Hepatocyte (in vitro differentiated cells): ENCODE measurements around the gene TPX2.

Experiments used
- EZH2 ChIP-seq: fragments of 200-600 bp; sonication (generic); IDR thresholded peaks from 2 replicates; pipeline ENCODE4 v1.6.1; 2016; ENCODE audit warnings: antibody characterized with exemption, mild to moderate bottlenecking, borderline replicate concordance
- EZH2phosphoT487 ChIP-seq: fragments of 200-600 bp; sonication (generic); IDR thresholded peaks from one replicate; pipeline ENCODE4 v1.6.1; 2018; ENCODE audit warnings: antibody characterized with exemption, mild to moderate bottlenecking, low read depth, moderate library complexity; ENCODE audit not compliant: unreplicated experiment, severe bottlenecking
- TF ChIP-seq, protein P1 (sequence below): fragments of 200-600 bp; sonication (generic); IDR thresholded peaks from 2 replicates; pipeline ENCODE4 v1.5.1; 2016; ENCODE audit warnings: antibody characterized with exemption, mild to moderate bottlenecking; ENCODE audit not compliant: poor library complexity

DNA sequence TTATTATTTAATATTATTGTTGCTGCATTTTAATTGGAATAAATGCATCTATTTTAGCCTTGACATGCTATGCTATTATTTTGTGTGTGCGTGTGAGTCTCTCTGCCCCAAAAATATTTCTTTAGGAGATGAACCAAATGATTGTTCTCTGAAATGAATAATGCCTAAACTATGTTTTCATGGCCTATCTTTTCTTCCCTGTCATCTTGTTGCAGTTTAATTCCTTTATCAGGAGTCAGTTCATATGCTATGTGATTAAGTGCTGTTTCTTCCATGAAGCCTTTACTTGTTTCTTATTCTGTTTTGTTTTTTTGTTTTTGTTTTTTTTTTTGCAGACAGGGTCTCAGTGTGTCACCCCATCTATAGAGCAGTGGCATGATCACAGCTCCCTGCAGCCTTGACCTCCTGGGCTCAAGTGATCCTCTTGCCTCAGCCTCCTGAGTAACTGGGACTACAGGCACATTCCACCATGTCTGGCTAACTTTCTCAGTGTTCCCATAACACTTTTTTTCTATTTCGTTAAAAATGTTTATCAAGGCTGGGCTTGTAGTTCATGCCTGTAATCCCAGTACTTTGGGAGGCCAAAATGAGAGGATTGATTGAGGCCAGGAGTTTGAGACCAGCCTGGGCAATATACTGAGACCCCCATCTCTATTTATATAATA is 25.7 kb downstream of the TPX2 start:
- TF ChIP-seq, protein P1, sequence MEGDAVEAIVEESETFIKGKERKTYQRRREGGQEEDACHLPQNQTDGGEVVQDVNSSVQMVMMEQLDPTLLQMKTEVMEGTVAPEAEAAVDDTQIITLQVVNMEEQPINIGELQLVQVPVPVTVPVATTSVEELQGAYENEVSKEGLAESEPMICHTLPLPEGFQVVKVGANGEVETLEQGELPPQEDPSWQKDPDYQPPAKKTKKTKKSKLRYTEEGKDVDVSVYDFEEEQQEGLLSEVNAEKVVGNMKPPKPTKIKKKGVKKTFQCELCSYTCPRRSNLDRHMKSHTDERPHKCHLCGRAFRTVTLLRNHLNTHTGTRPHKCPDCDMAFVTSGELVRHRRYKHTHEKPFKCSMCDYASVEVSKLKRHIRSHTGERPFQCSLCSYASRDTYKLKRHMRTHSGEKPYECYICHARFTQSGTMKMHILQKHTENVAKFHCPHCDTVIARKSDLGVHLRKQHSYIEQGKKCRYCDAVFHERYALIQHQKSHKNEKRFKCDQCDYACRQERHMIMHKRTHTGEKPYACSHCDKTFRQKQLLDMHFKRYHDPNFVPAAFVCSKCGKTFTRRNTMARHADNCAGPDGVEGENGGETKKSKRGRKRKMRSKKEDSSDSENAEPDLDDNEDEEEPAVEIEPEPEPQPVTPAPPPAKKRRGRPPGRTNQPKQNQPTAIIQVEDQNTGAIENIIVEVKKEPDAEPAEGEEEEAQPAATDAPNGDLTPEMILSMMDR = no peak
- TF ChIP-seq EZH2 (no peak), EZH2phosphoT487 (no peak)
